ENCODE results near the gene HOXB2. TPM values are rescaled to one million over a fixed set of nuclear protein-coding genes. Genes with fewer than 3 reads are reported as not detected.

HOXB2 gene
- total and polyA plus RNA-seq, 2 donors (not counting 1 experiment from before 2014, with no cell fraction given): 12.2 to 12.3 TPM

- no peaks in the 10 kb centered on the region for H3K79me2 ChIP-seq (ENCODE audit: control insufficient read depth, insufficient read depth, low read length)
- H3K9ac ChIP-seq (ENCODE audit: insufficient read depth, low read length): no peak within 1 kb of the TSS
- no peak within 1 kb of the TSS for H3K27ac ChIP-seq (ENCODE audit: insufficient read depth, low read length)
- no peak within 1 kb of the TSS for H2AFZ ChIP-seq (ENCODE audit: low read length)
- no peak within 1 kb of the TSS for H3K4me3 ChIP-seq (replicated peaks in 1 of 4; ENCODE audit: control extremely low read depth in 1 of 4, insufficient read depth in 1 of 4, low read depth in 3 of 4, low read length in 4 of 4)
- no peaks in the 10 kb centered on the region for H3K4me1 ChIP-seq (ENCODE audit: control insufficient read depth, extremely low read depth, insufficient read depth, low read length)
- DNase-seq (ENCODE audit: low read depth in 2 of 2): no peak
- no peaks in the 10 kb centered on the region for H3K36me3 ChIP-seq (ENCODE audit: control insufficient read depth, insufficient read depth, low read length)
- H3K27me3 ChIP-seq (ENCODE audit: control insufficient read depth, insufficient read depth, low read length): no peaks in the 10 kb centered on the region
- no peaks in the 10 kb centered on the region for H3K9me3 ChIP-seq (ENCODE audit: control insufficient read depth, insufficient read depth, low read depth, low read length)
- H4K20me1 ChIP-seq (ENCODE audit: control insufficient read depth, extremely low read depth, insufficient read depth, low read length): no peaks in the 10 kb centered on the region
- no peak within 1 kb of the TSS for H3K4me2 ChIP-seq (ENCODE audit: extremely low read depth, insufficient read depth, low read length)
- TF ChIP-seq, protein P1, sequence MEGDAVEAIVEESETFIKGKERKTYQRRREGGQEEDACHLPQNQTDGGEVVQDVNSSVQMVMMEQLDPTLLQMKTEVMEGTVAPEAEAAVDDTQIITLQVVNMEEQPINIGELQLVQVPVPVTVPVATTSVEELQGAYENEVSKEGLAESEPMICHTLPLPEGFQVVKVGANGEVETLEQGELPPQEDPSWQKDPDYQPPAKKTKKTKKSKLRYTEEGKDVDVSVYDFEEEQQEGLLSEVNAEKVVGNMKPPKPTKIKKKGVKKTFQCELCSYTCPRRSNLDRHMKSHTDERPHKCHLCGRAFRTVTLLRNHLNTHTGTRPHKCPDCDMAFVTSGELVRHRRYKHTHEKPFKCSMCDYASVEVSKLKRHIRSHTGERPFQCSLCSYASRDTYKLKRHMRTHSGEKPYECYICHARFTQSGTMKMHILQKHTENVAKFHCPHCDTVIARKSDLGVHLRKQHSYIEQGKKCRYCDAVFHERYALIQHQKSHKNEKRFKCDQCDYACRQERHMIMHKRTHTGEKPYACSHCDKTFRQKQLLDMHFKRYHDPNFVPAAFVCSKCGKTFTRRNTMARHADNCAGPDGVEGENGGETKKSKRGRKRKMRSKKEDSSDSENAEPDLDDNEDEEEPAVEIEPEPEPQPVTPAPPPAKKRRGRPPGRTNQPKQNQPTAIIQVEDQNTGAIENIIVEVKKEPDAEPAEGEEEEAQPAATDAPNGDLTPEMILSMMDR (conservative IDR thresholded peaks at IDR 0.05 in 1 of 2, IDR thresholded peaks at IDR 0.05 in 1 of 2; ENCODE audit: low read depth in 1 of 2, low read length in 2 of 2): no peak
- no peak for TF ChIP-seq EZH2 (IDR thresholded peaks at IDR 0.05; ENCODE audit: low read length, missing control alignments)
Measured at GRCh38 chr17:48530887-48531272, 14.0 kb downstream of the HOXB2 start, which contains the start of gene HOXB1. HOXB1 (minus strand) TSS chr17:48531011; CDS start chr17:48530904, 107 bp downstream.

DNA sequence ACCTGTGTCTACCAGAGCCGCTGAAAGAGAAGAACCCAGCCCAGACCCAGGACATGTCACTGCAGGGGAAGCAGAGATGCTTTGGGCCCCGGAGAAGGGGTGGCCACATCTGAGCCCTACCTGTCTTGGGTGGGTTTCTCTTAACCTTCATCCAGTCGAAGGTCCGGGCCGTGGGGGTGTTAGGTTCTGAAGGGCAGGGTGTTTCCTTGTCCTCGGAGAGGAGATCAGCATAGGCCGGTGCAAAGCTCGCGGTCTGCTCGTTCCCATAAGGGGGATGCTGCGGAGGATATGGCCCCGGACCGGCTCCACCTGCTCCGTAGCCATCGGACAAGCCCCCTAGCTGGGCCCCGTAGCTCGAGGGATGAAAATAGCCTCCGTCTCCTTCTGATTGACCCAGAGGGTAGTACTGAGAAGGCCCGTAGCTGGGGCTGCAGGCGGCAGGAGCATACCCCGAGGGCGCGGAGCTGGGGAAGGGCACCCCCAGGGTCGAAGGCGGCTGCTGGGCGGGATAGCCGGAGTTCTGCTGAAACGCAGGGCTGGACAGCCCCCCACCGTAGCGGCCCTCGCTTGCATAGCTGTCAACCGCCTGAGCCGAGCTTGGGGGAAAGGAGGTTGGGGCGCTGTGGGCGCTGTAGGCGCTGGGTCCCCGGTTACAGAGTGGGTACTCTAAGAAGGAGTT is 14.6 kb downstream of the HOXB2 start:
- no peaks in the 10 kb centered on the region for H3K79me2 ChIP-seq (ENCODE audit: control insufficient read depth, insufficient read depth, low read length)
- TF ChIP-seq, protein P1 (conservative IDR thresholded peaks at IDR 0.05 in 1 of 2, IDR thresholded peaks at IDR 0.05 in 1 of 2; ENCODE audit: low read depth in 1 of 2, low read length in 2 of 2): no peak
- no peak for TF ChIP-seq EZH2 (IDR thresholded peaks at IDR 0.05; ENCODE audit: low read length, missing control alignments)
- H3K27ac ChIP-seq (ENCODE audit: insufficient read depth, low read length): no peak overlapping the region
- H3K4me3 ChIP-seq (replicated peaks in 1 of 4; ENCODE audit: control extremely low read depth in 1 of 4, insufficient read depth in 1 of 4, low read depth in 3 of 4, low read length in 4 of 4): no peak overlapping the region
- no peak overlapping the region for H3K9ac ChIP-seq (ENCODE audit: insufficient read depth, low read length)
- no peaks in the 10 kb centered on the region for H3K36me3 ChIP-seq (ENCODE audit: control insufficient read depth, insufficient read depth, low read length)
- H3K27me3 ChIP-seq (ENCODE audit: control insufficient read depth, insufficient read depth, low read length): no peaks in the 10 kb centered on the region
- no peak overlapping the region for H2AFZ ChIP-seq (ENCODE audit: low read length)
- no peak overlapping the region for H3K4me2 ChIP-seq (ENCODE audit: extremely low read depth, insufficient read depth, low read length)
- DNase-seq (ENCODE audit: low read depth in 2 of 2): no peak
- H3K4me1 ChIP-seq (ENCODE audit: control insufficient read depth, extremely low read depth, insufficient read depth, low read length): no peaks in the 10 kb centered on the region
- H3K9me3 ChIP-seq (ENCODE audit: control insufficient read depth, insufficient read depth, low read depth, low read length): no peaks in the 10 kb centered on the region
- no peaks in the 10 kb centered on the region for H4K20me1 ChIP-seq (ENCODE audit: control insufficient read depth, extremely low read depth, insufficient read depth, low read length)

DNA sequence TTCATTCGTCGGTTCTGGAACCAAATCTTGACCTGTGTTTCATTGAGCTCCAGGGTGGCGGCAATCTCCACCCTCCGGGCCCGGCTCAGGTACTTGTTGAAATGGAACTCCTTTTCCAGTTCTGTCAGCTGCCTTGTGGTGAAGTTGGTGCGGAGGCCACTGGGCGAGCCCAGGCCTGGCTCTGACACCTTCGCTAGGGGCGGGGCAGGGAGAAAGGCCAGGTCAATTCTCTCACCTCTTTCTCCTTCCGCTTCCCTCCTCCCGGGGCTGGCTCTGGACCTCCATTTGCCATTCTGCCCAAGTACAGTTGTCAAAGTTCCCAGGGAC is 15.3 kb downstream of the HOXB2 start:
- H3K27me3 ChIP-seq (ENCODE audit: control insufficient read depth, insufficient read depth, low read length): no peaks in the 10 kb centered on the region
- DNase-seq (ENCODE audit: low read depth in 2 of 2): no peak
- no peak overlapping the region for H3K27ac ChIP-seq (ENCODE audit: insufficient read depth, low read length)
- TF ChIP-seq EZH2 (IDR thresholded peaks at IDR 0.05; ENCODE audit: low read length, missing control alignments): no peak
- TF ChIP-seq, protein P1 (conservative IDR thresholded peaks at IDR 0.05 in 1 of 2, IDR thresholded peaks at IDR 0.05 in 1 of 2; ENCODE audit: low read depth in 1 of 2, low read length in 2 of 2): no peak
- H3K4me3 ChIP-seq (replicated peaks in 1 of 4; ENCODE audit: control extremely low read depth in 1 of 4, insufficient read depth in 1 of 4, low read depth in 3 of 4, low read length in 4 of 4): no peak overlapping the region
- no peaks in the 10 kb centered on the region for H3K9me3 ChIP-seq (ENCODE audit: control insufficient read depth, insufficient read depth, low read depth, low read length)
- H3K36me3 ChIP-seq (ENCODE audit: control insufficient read depth, insufficient read depth, low read length): no peaks in the 10 kb centered on the region
- no peaks in the 10 kb centered on the region for H3K79me2 ChIP-seq (ENCODE audit: control insufficient read depth, insufficient read depth, low read length)
- no peaks in the 10 kb centered on the region for H4K20me1 ChIP-seq (ENCODE audit: control insufficient read depth, extremely low read depth, insufficient read depth, low read length)
- no peaks in the 10 kb centered on the region for H3K4me1 ChIP-seq (ENCODE audit: control insufficient read depth, extremely low read depth, insufficient read depth, low read length)
- H3K4me2 ChIP-seq (ENCODE audit: extremely low read depth, insufficient read depth, low read length): no peak overlapping the region
- no peak overlapping the region for H3K9ac ChIP-seq (ENCODE audit: insufficient read depth, low read length)
- no peak overlapping the region for H2AFZ ChIP-seq (ENCODE audit: low read length)
